GM21737 (cell line): ENCODE measurements around the gene RABGAP1L.

Source experiments
- ATAC-seq: cut with Tn5 transposase; IDR thresholded peaks from one replicate; pipeline ENCODE4 v1.9.1; 2021; ENCODE audit warnings: mild to moderate bottlenecking, moderate library complexity; ENCODE audit not compliant: unreplicated experiment

Gene RABGAP1L

GRCh38 chr1:174971466-174971865, 812.1 kb downstream of the RABGAP1L start:
- ATAC-seq: no peak

- ATAC-seq: no peak
Observed at GRCh38 chr1:174971902-174972301, 812.6 kb downstream of the RABGAP1L start.

GRCh38 chr1:174974711-174975119, 815.4 kb downstream of the RABGAP1L start:
- no peak for ATAC-seq

GRCh38 chr1:174975764-174976163, 816.4 kb downstream of the RABGAP1L start:
- ATAC-seq: no peak

- ATAC-seq: no peak
Observed at GRCh38 chr1:174976436-174977108, 817.3 kb downstream of the RABGAP1L start.

- no peak for ATAC-seq
Observed at GRCh38 chr1:174982971-174983689, 823.8 kb downstream of the RABGAP1L start.

GRCh38 chr1:174984952-174985351, 825.6 kb downstream of the RABGAP1L start:
- ATAC-seq: no peak

- no peak for ATAC-seq
Observed at GRCh38 chr1:174988539-174988938, 829.2 kb downstream of the RABGAP1L start.

- ATAC-seq: no peak
Observed at GRCh38 chr1:174988986-174989385, 829.7 kb downstream of the RABGAP1L start.

GRCh38 chr1:174989536-174990220, 830.4 kb downstream of the RABGAP1L start:
- ATAC-seq: no peak

GRCh38 chr1:174990382-174990999, 831.2 kb downstream of the RABGAP1L start:
- no peak for ATAC-seq

GRCh38 chr1:174991473-174991872, 832.2 kb downstream of the RABGAP1L start:
- no peak for ATAC-seq

GRCh38 chr1:174995121-174995520, 835.8 kb downstream of the RABGAP1L start:
- no peak for ATAC-seq

- ATAC-seq: no peak
Observed at GRCh38 chr1:174995916-174996315, 836.6 kb downstream of the RABGAP1L start.

- no peak for ATAC-seq
Observed at GRCh38 chr1:174996476-174996875, 837.2 kb downstream of the RABGAP1L start.

- ATAC-seq: no peak
Observed at GRCh38 chr1:174997041-174997440, 837.7 kb downstream of the RABGAP1L start.

GRCh38 chr1:174998569-174999215, 839.4 kb downstream of the RABGAP1L start:
- ATAC-seq: peak; percentile 6

- peak; percentile 69 for ATAC-seq
Observed at GRCh38 chr1:174999216-174999935, 840.1 kb downstream of the RABGAP1L start.

GRCh38 chr1:174999936-175000696, 840.8 kb downstream of the RABGAP1L start, which contains the start of gene CACYBP:
TSS of gene CACYBP (plus strand) at chr1:174999947. CDS start at chr1:175000181, 234 bp downstream.
- ATAC-seq: peak; percentile 10
